Activated CD4-positive, alpha-beta T cell treated with anti-CD3 and anti-CD28 coated beads for 24 hours (primary cell): ENCODE data around the gene ZFP3.
A peak's percentile ranks its signal among the peaks of the same experiment; 100 is the strongest.
"Not testable (repeated sequence)": the region's sequence is repeated elsewhere in the genome, so short reads cannot be mapped to it uniquely, and the experiment has no call there.

Experiments used
- DNase-seq, 2 donors: peaks; one replicate each; pipeline ENCODE4 v3.0.0-alpha.2; 2020; ENCODE audit warnings: low read depth in 2 of 2

ZFP3 gene

DNA sequence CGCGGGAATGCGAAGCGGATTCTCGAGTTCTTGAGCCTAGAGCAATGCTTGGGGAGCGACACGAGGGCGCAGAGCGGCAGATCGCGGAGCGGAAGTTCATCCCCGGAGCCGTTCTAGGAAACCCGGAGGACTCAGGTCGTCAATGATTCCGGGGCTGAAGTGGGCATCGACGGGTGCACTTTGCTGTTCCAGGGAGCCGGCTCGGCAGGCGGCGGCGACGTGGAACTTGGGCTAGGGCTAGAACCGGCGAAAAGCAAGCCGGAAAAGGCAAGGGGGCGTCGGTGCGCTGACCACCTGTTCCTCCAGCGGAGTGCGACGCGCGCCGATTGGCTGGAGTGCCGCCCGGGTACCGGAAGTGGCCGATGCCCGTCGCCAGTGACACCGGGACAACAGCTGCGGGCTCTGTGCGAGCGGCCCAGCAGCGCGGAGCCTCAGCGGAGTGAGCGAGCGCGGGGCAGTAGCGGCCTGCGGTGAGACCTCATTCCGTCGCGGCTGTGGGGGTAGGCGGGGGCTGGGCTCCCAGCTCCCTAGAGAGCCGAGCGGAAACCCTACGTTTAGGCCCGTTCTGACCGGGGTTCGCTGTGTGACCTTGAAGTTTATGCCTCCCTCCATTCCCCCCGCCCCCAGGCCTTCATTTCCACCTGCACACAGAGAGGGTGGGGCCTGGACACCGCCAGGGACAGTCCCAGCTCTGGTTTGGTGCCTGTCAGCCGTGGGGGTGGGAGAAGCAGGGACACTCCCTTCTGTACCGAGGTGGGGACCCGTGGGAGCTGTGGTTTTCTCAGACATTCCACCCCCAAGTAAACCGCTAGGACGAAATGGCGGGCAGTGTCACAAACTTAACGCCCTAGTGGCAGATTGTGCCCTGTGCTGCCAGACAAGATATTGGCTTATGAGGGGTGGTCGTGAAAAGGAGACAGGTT is at the start of gene ZFP3:
Gene ZFP3 (plus strand): TSS at position 362 of the 923 bp plus-strand sequence. CDS start 13,038 bp downstream, outside the sequence.
- peak; percentile 60 to 72 for DNase-seq

DNA sequence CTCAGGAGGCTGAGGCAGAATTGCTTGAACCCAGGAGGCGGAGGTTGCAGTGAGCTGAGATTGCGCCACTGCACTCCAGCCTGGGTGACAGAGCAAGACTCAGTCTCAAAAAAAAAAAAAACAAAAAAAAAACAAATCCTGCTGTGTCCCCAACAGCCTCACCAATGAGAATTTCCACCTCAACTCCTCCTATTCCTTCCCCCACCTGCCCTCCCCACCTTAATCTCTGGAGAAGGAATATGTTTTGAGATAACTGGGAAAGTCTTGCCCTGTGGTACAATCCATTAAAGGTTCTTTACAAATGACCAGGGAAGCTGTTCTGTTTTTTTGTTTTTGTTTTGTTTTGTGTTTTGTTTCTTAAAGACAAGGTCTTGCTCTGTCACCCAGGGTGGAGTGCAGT is 48.1 kb upstream of the ZFP3 start:
- DNase-seq, result not testable (repeated sequence)

DNA sequence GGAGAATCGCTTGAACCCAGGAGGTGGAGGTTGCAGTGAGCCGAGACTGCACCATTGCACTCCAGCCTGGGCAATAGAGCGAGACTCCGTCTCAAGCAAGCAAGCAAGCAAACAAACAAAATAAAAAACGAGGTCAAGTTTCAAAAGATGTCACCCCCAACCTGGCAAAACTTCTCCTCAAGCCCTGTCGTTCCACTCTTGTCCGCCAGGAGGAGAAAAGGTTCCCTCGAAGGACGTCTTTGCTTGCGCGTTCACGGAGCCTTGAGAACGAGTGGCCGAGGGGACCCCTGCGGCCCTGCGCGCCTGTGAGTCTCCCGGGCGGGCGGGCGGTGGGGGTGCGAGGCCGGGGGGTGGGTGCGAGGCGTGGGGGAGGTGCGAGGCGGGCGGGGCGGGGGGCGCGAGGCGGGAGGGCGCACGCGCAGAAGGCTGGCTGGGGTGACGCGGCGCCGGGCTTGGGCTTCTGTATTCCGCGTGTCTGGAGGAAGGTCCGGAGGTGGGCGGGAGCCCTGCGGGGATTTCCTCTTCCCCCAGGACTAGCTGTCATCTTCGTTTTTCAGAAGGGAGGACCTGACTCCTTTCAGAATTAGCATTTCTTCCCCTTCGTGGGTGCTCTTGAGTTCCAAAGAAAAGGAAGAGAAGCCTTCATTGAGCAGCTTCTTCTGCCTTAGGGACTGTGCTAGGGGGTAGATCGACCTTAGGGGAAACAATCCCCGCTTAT is 46.7 kb upstream of the ZFP3 start:
- peak; percentile 72 to 84 for DNase-seq

DNA sequence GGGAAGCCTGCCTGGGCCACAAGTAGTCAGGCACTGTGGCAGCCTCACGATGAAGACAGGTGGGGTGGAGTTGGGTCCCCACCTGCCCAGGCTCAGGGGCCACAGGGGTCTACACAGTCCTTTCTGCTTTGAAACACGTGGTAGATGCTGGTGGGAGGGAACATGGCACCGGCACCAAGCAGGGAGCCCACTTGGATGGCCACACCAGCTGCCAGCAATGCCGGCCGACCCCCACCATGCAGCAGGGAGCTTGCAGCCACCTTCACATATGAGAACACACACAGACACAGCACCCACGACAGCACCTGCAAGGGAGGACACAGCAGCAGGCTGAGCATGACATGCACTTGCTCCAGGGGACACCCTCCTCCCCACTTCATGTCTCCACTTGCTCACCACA is 45.4 kb upstream of the ZFP3 start:
- no peak for DNase-seq

DNA sequence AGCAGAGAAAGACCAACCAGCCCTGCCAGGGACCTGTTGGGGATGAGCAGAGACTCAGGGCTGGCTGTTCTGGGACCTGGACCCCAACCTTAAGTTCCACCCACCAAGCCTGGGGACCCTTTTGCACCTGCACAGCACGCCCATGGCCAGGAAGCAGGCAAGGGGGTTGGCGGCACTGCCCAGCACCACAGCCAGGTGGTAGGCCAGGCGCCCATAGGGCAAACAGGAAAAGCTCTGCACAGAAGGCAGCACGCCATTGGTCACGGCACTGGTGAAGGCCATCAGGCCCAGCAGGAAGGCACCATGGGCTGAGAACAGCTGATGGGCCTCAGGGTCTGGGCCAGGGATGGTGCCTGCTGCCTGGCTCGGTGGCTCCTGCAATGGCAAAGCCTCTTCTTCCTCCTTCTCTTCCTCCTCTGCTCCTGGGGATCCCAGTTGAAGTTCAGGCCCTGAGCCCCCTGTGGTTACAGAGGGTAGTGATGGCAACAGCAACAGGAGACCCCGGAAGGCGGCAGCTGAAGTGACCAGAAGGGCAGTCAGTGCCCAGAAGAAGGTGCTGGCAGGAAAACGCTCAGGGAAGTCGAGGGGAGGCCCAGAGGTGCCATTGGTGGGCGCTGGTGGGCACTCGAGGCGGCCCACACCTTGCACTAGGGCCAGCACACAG is 44.8 kb upstream of the ZFP3 start:
- DNase-seq, result no peak

DNA sequence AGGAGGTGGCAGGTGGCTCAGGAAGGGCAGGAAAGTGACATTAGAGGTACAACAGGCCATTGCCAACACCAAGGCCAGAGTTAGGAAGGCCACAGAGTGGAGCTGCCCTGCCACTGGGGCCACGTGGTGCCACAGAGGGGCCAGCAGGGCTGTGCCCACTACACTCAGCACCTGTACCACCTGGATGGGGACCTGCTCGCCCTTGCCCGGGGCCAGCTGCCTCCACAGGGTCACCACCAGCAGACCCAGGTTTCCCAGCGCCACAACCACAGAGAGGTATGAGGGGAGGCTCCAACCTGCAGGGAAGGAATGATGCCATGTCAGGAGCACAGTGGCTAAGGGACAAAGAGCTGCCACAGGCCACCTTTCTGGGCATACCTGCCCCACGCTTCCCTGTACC is 44.2 kb upstream of the ZFP3 start:
- DNase-seq, result no peak

DNA sequence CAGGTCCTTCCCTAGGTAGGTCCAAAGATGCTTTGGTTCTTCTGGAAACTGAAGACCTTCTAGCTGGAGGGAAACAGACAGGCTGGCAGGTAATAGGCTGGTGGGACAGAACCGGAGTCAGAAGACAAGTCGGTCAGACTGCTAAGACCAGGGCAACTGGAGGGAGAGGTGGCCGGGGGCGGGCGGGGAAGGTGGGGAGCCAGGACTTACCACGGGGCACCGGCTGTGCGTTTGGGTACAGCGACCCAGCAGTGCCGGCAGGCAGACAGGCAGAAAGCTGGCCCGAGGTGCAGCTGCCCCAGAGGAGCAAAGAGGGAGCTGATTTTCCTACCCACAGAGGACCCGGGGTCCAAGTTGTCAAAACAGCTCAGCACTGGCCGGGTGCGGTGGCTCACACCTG is 43.6 kb upstream of the ZFP3 start:
- DNase-seq, result no peak

DNA sequence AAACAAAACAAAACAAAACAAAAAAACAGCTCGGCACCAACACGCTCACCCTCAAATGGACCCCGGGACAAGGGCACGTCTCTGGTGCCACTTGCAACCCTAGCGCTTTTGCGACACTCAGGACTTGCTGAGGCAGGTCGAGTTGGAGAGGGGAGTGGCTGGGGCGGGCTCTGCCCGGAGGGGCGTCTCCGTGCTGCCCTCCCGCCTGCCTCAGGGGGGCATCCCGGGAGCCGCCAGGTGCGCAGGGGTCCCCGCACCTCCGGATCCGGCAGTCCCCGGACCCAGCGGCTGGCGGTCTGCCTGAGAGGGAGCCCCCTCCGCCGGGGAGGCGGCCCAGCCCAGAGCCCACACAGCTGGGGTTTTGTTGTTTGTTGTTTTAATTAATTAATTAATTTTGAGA is 43.0 kb upstream of the ZFP3 start, which contains the start of gene SLC52A1:
Gene SLC52A1 (minus strand): TSS at position 112 of the 400 bp plus-strand sequence. CDS start 820 bp downstream, outside the sequence.
- DNase-seq, result no peak

DNA sequence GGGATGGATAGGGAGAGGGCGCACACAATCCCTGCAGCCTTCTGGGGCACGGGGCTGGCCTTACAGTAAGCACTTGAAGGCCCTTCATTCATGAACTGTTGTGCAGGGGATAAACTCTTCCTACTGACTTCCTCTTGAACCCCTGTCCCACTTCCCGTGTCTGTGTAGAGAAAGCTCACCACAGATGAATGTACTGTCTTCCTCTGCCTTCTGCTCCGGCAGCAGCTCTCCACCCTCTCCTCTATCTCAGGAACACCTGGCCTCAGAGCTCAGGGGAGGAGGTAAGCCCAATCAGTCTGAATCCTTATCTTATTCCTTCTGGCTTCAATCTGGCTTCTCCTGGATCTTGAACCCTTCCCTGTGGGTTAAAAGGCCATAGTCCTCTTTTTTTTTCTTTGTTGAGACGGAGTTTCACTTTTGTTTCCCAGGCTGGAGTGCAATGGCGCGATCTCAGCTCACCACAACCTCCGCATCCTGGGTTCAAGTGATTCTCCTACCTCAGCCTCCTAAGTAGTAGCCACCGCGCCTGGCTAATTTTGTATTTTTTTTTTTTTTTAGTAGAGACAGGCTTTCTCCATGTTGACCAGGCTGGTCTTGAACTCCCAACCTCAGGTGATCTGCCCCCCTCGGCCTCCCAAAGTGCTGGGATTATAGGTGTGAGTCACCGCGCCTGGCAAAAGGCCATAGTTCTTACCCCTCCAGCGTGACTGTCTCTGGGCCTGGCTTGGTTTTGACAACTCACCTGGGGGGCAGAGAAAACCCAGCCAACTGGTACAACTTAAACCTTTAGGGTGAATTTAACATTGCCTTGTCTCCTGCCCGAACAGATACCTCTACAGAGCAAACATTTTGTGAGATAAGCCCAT is 35.9 kb upstream of the ZFP3 start:
- peak in 1 of 2 donors; percentile 11 for DNase-seq

DNA sequence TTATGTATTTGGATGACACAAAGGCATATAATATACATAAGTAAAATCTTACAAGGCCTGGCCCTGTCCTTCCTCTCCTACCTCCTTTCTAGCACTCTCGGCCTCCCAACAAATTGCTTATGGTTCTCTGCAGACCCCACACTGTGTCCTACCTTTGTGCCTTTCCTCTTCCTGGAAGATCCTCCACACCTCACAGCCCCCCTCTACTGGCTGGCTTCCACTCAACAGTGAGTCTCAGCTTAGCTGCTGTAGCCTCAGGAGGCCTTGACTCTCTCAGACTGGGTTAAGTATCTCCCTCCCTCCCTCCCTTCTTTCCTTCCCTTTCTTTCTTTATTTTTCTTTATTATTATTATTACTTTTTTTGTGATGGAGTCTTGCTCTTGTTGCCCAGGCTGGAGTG is 34.7 kb upstream of the ZFP3 start:
- no peak for DNase-seq

DNA sequence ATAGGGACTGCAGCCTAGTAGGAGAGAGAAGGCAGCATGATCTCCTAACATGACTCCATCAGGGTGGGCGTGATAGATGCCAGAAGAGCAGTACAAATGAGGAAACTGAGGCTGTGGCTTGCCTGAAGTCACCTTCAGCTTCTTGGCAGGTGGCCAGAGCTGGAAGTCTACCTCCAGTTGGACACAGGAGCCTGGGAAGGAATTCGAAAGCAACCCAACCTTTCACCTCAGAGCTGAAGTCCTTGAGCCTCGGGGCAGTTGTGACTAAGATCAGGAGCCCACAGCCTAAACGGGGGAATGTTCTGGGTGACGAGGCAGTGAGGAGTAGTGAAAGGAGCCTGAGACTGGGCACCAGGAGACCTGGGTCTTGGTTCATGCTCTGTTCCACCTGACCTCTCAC is 33.6 kb upstream of the ZFP3 start:
- DNase-seq, result no peak

DNA sequence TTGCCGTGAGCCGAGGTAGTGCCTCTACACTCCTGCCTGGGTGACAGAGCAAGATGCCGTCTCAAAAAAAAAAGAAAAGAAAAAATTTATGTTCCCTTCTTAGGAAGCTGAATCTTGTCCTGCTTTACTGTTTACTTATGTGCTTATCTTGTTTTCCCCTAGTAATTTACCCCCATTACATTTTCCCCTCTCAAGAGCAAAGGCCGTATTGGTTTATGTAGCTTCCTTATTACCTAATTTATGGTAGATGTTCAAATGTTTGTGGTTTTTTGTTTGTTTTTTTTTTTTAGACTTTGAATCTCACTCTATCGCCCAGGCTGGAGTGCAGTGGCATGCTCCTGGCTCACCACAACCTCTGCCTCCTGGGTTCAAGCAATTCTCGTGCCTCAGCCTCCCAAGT is 32.8 kb upstream of the ZFP3 start:
- no peak for DNase-seq

DNA sequence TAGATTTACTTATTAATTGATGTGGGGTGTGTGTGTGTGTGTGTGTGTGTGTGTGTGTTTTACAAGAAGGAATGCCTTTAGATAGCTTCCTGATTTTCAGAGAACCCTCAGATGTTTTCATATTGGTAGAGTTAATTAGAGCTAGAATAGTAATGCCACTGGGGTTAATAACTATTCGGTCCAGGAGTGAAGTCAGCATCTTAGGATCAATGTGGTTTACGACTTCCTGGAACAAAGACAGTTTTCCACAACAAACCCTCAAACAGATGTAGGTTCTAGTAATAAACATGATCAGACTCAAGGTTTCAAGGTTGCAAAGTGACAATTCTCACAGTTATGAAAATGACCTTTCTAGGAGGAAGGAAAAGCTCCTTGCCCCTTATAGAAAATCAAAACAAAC is 30.8 kb upstream of the ZFP3 start:
- no peak for DNase-seq

DNA sequence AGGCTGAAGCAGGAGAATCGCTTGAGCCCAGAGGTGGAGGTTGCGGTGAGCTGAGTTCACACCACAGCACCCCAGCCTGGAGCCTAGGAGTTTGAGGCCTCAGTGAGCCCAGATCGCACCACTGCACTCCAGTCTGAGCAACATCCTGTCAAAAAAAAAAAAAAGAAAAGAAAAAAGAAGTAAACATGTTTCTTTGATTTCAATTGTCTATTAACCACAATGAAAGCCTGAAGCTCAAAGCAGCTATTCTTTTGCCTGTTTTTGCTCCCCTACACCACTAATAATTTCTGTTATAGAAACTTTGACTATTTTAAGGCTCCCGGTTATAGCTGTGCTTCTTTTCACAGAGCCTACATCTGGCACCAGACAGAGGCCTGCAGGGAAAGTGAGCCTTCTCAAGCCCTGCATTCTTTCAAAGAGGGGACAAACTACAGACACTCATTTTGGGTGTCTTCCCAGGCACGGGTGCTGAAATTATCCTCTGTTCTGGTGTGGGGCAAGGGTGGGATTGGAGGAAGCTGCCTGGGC is 28.9 kb upstream of the ZFP3 start:
- DNase-seq, result peak in 1 of 2 donors; percentile 6

DNA sequence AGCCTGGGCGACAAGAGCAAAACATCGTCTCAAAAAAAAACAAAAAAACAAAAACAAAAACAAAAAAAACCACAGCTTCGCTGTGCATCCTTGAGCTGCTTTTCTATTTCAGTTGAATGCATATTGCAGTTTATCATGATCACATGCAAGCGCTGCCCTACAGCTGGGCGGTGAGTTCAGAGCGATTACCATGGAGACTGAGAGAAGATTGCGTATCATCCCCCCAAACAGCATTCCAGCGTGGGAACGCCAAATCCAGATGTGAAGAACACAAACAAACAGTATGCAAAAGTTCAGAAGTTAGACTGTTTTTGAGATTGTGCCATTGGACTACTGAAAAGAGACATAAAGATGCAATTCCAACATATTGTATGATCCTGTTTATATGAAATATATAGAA is 28.0 kb upstream of the ZFP3 start:
- no peak for DNase-seq

DNA sequence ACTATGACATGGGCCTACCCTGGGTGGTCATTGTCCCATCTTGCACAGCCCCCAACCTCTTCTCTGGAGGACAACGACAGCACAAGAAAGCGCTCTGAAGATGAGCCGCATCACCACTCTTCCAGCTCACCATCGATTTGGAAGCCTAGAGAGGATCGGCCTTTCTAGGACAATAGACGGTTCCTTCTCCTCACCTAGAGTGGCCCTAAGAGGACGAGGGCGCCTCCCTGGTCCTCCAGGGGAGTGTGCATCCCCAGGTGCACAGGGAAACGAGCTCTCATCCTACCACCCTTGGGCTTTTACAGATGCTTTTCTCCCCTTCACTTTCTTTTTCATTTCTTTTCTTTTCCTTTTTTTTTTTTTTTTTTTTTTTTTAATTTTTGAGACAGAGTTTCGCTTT is 22.7 kb upstream of the ZFP3 start:
- no peak for DNase-seq

DNA sequence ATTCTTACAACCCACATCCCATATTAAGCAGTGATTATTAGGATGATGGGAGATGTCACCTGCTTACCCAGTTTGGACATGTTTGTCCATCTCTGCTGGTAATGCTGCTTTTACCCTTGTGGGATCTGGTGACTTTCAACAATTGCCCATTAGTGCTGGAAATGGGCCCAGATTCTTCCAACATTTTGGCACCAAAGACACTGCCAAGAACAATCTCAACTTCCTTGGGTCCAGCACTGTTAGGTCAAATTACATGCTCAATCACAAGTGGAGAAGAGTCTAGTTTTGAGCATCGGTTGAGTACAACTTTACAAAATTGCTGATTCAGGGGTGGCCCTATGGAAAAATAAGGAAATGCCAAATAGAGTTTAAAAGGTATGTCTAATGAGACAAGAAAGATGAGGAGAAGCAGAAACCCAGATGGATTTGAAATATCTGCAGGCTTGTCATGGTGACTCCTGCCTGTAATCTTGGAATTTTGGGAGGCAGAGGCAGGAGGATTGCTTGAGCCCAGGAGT is 13.0 kb upstream of the ZFP3 start:
- DNase-seq, result no peak

DNA sequence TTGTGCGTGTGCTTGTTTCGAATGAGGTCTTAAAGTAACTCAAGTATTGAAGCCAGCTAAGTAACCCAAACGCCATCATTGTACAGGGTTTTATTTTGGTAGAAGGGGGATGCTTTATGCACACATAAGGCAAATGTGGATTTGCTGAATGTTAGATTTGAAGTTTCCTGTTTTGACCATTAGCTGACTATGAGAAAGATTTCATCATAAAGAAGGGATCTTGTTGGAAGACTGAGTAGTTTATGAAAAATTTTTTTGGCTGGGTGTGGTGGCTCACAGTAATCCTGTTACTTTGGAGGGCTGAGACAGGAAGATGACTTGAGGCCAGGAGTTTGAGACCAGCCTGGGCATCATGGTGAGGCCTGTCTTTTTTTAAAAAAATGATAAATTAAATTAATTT is 10.0 kb upstream of the ZFP3 start:
- DNase-seq, result no peak

DNA sequence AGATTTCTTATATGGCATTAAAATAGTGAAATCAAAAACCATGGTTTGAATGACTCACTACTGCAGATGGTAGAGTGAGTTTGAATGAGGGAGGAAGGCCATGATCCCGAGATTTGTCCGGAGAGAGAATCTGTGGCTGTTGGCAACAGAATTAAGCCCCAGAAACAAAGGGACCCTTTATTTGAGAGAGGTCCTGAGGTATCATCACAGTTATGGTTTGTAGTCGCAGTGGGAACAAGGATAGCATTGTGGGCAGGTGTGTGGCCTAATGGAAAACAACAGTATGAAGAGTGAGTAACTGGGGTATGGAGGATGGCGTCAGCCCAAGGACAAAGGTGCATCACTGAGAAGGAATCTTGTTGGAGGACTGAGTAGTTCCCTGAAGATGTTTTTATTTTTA is 8.5 kb upstream of the ZFP3 start:
- DNase-seq, result no peak

DNA sequence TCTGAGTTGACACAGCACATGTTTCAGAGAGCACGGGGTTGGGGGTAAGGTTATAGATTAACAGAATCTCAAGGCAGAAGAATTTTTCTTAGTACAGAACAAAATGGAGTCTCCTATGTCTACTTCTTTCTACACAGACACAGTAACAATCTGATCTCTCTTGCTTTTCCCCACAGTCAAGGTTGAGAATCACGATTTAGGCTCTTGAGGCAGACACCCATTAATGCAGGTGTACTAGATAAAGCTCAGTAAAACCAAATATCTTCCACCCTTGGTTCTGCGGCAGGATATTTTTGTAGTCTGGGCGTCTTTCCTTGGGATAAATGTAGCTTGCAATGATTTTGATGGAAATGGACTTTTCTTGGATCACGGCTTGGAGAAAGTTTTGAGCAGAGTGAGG is 2.8 kb upstream of the ZFP3 start:
- not testable (repeated sequence) for DNase-seq

DNA sequence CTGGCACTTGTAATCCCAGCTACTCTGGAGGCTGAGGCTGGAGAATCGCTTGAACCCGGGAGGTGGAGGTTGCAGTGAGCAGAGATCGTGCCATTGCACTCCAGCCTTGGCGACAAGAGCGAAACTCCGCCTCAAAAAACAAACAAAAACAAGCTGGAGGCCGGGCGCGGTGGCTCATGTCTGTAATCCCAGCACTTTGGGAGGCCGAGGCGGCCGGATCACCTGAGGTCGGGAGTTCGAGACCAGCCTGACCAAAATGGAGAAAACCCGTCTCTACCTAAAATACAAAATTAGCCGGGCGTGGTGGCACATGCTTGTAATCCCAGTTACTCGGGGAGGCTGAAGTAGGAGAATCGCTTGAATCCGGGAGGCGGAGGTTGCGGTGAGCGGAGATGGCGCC is 992 bp upstream of the ZFP3 start:
- DNase-seq, result not testable (repeated sequence)
